ENCODE data around the gene PRR23E. TPM values are rescaled to one million over a fixed set of nuclear protein-coding genes. Genes with fewer than 3 reads are reported as not detected.

The PRR23E gene
- total RNA-seq, 1 donor from 2014 or later: not detected

GRCh38 chr3:127207727-127208482, 15.0 kb downstream of the PRR23E start:
- DNase-seq (ENCODE audit: low spot score in 2 of 2) (no peak), FAIRE-seq (no peak)

- no peak for FAIRE-seq
- no peak for DNase-seq (ENCODE audit: low spot score in 2 of 2)
Observed at GRCh38 chr3:127208483-127209100, 15.7 kb downstream of the PRR23E start.

- FAIRE-seq: no peak
- no peak for DNase-seq (ENCODE audit: low spot score in 2 of 2)
Observed at GRCh38 chr3:127209155-127209839, 16.4 kb downstream of the PRR23E start.

GRCh38 chr3:127209840-127210653, 17.1 kb downstream of the PRR23E start:
- DNase-seq (ENCODE audit: low spot score in 2 of 2) (no peak), FAIRE-seq (no peak)

- DNase-seq (ENCODE audit: low spot score in 2 of 2): no peak
- no peak for FAIRE-seq
Observed at GRCh38 chr3:127210654-127210943, 17.7 kb downstream of the PRR23E start.

- no peak for DNase-seq (ENCODE audit: low spot score in 2 of 2)
- FAIRE-seq: no peak
Observed at GRCh38 chr3:127211118-127212060, 18.5 kb downstream of the PRR23E start.

GRCh38 chr3:127212231-127212630, 19.3 kb downstream of the PRR23E start:
- FAIRE-seq (no peak), DNase-seq (ENCODE audit: low spot score in 2 of 2) (no peak)

GRCh38 chr3:127212711-127213110, 19.8 kb downstream of the PRR23E start:
- DNase-seq (ENCODE audit: low spot score in 2 of 2): no peak
- no peak for FAIRE-seq

GRCh38 chr3:127213381-127213918, 20.5 kb downstream of the PRR23E start:
- no peak for DNase-seq (ENCODE audit: low spot score in 2 of 2)
- no peak for FAIRE-seq

GRCh38 chr3:127214975-127215374, 22.0 kb downstream of the PRR23E start:
- FAIRE-seq (no peak), DNase-seq (ENCODE audit: low spot score in 2 of 2) (no peak)

GRCh38 chr3:127215714-127216414, 22.9 kb downstream of the PRR23E start:
- DNase-seq (ENCODE audit: low spot score in 2 of 2): no peak
- no peak for FAIRE-seq

- FAIRE-seq (no peak), DNase-seq (ENCODE audit: low spot score in 2 of 2) (no peak)
Observed at GRCh38 chr3:127216415-127217261, 23.7 kb downstream of the PRR23E start.

- FAIRE-seq: no peak
Observed at GRCh38 chr3:127217596-127218453, 24.9 kb downstream of the PRR23E start.

GRCh38 chr3:127218454-127218922, 25.6 kb downstream of the PRR23E start:
- DNase-seq (ENCODE audit: low spot score in 2 of 2) (no peak), FAIRE-seq (no peak)

More at GRCh38 chr3:127217596-127218453, 24.9 kb downstream of the PRR23E start:
- no peak for DNase-seq (ENCODE audit: low spot score in 2 of 2)

GRCh38 chr3:127220497-127220896, 27.6 kb downstream of the PRR23E start:
- DNase-seq (ENCODE audit: low spot score in 2 of 2) (no peak), FAIRE-seq (no peak)

GRCh38 chr3:127221037-127221436, 28.1 kb downstream of the PRR23E start:
- no peak for FAIRE-seq
- DNase-seq (ENCODE audit: low spot score in 2 of 2): no peak

Data from frontal cortex (tissue), 4 donors.